ENCODE measurements around the gene ZBTB26. TPM values are rescaled to one million over a fixed set of nuclear protein-coding genes. Genes with fewer than 3 reads are reported as not detected.

Gene ZBTB26
- total and polyA plus RNA-seq, 10 of the 15 experiments (the other 5 are each of a cell fraction or from before 2014, with no cell fraction given) = 1.8 to 19.5 (median 4.5) TPM

- TF ChIP-seq CHD1 (IDR thresholded peaks at IDR 0.05; ENCODE audit: low read depth, low read length) (0 out of 2 replicates have a peak, but pooled peaks have one; percentile 21), PBX3 (IDR thresholded peaks at IDR 0.05; ENCODE audit: insufficient replicate concordance, low read depth, low read length) (no peak), KLF5 (IDR thresholded peaks at IDR 0.05; ENCODE audit: partially characterized antibody) (no peak), NRF1 (conservative IDR thresholded peaks at IDR 0.05; ENCODE audit: low read depth, low read length) (no peak), SUPT20H (IDR thresholded peaks at IDR 0.05; ENCODE audit: borderline replicate concordance, control insufficient read depth, low read depth, low read length) (no peak), BACH1 (IDR thresholded peaks at IDR 0.05; ENCODE audit: borderline replicate concordance) (no peak), KDM1A (IDR thresholded peaks at IDR 0.05; ENCODE audit: borderline replicate concordance) (no peak), IRF5 (IDR thresholded peaks at IDR 0.05; ENCODE audit: borderline replicate concordance) (no peak), FOXM1 (IDR thresholded peaks at IDR 0.05; ENCODE audit: low read depth, low read length) (no peak), BRCA1 (IDR thresholded peaks at IDR 0.05; ENCODE audit: low read depth, low read length) (peak; percentile 51; the same call in 1 of the 2 replicates), FOXK2 (IDR thresholded peaks at IDR 0.05) (no peak), RELB (IDR thresholded peaks at IDR 0.05; ENCODE audit: low read depth) (no peak), POLR2AphosphoS5 (IDR thresholded peaks at IDR 0.05; ENCODE audit: low read length) (no peak), RBBP5 (conservative IDR thresholded peaks at IDR 0.05) (no peak), RUNX3 (IDR thresholded peaks at IDR 0.05; ENCODE audit: low read length) (no peak), MTA3 (IDR thresholded peaks at IDR 0.05; ENCODE audit: borderline replicate concordance, low read length) (no peak), SKIL (IDR thresholded peaks at IDR 0.05; ENCODE audit: low read depth, poor library complexity, severe bottlenecking) (peak; percentile 30), GABPA (IDR thresholded peaks at IDR 0.05; ENCODE audit: low read depth) (no peak), E2F4 (IDR thresholded peaks at IDR 0.05; ENCODE audit: low read depth, low read length) (no peak), MEF2A (IDR thresholded peaks at IDR 0.05; ENCODE audit: insufficient read depth, low read depth, low read length) (no peak), CHD2 (IDR thresholded peaks at IDR 0.05; ENCODE audit: borderline replicate concordance, low read depth, low read length) (no peak; the same call in 1 of the 2 replicates), POU2F2 (IDR thresholded peaks at IDR 0.05; ENCODE audit: borderline replicate concordance, low read depth, low read length) (no peak), PAX8 (IDR thresholded peaks at IDR 0.05) (no peak), ZNF217 (IDR thresholded peaks at IDR 0.05) (no peak)
Observed at GRCh38 chr9:122912671-122912963, 18.7 kb downstream of the ZBTB26 start (continued).
